Astrocyte of the hippocampus (primary cell): ENCODE data around the gene PIK3IP1.
"Not testable (repeated sequence)": the region's sequence is repeated elsewhere in the genome, so short reads cannot be mapped to it uniquely, and the experiment has no call there.

Experiments
- DNase-seq: peaks from one replicate; pipeline ENCODE4 v3.0.0; 2011; ENCODE audit warnings: low read depth, low spot score

PIK3IP1 gene

DNA sequence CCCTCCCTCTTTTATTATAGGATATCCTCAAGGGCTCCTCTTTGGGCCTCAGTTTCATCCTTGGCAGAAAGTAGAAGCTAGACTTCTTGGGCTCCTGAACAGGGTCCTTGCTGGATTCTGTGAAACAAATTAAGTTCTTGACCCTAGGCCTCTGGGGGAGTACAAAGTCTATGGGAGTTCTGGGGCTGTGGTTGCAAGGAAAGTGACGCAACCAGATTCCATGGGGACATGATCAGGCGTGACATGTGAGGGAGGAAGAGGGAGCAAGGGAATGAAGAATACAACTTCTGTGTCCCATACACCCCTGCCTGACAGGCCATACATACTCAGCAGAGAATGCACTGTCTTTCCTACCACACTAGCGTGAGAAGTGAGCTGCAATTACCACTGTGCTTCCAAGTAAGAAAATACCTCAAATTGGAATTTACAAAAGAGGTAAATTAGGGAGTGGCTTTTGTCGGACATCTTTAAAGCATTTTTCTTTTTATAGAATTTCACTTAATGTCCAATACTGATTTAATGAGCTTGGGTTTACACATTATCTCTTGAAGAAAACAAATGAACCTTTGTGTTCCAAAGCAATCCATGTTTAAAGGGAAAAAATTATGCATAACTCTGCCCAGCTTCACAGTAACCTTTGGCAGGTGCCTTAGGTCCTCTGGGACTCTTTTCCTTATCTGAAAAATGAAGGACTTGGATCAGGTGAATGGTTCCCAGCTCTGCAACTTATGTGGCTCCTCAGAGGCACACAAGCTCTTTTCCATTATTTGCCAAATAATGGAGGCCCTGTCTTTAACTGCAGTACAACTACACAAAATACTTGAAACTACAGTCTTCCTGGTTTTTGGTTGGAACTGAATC lies 41.3 kb downstream of the PIK3IP1 start:
- DNase-seq: no peak

DNA sequence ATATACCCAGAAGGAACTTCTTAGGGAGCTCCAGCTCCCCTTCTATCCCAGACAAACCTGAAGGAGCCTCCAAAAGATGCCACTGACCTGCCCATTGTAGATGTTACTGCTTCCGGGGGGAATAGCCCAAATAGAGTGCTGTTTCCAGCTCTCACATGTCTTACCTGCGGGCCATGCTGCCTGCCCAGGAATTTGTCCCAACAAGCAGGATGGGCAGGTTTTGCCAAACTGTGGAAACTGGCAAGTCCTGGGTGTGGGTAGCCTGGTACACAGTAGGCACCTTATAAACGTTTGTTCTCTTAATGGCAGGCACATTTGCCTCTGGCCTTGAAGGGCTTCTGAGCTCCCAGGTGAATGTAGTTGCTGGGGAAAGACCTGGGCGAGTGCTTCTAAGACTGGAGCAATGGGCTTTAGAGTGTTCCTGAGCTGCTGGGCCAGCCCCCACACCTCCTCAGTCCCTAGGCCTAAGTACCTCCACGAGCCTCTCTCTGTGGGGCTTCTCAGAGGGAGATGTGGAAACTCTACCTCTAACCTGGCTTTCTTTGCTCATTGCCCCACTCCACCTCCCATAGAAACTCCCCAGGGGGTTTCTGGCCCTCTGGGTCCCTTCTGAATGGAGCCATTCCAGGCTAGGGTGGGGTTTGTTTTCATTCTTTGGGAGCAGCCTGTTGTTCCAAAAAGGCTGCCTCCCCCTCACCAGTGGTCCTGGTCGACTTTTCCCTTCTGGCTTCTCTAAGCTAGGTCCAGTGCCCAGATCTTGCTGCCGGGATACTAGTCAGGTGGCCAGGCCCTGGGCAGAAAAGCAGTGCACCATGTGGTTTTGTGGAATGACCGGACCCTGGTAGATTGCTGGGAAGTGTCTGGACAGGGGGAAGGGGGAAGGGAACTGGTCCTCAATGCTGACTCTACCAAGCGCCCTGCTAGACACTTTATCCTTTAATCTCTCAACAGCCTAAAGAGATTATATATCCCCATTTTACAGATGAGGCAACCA lies 43.0 kb downstream of the PIK3IP1 start:
- peak; percentile 73 for DNase-seq

DNA sequence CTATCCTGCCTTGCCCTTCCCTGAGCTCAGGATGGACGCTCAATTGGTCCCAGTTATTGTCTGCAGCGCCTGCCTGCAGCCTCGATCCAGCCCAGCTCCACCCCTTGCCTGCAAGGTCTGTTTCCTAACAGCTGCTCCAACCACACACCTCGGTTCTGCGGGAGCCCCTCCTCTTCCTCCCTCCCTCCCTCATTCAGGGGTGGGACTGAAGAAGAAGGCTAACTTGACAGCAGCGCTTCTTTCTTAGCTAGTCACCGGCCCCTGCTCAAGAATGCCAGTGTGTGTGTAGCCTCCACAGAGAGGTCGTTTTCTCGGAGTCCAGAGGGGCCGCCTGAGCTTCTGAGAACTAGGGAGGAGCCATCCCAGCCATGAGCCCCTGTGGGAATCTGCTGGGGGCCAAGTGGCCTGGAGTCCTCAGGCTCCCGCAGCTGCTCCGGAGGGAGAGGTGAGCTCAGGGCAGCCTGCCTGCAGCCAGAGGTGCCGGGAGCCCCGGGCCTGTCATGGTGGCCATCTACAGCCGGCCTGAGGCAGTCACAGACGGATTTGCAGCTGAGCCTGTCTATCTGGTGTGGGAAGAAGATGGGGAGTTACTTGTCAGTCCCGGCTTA lies 44.0 kb downstream of the PIK3IP1 start:
- peak; percentile 95 for DNase-seq

DNA sequence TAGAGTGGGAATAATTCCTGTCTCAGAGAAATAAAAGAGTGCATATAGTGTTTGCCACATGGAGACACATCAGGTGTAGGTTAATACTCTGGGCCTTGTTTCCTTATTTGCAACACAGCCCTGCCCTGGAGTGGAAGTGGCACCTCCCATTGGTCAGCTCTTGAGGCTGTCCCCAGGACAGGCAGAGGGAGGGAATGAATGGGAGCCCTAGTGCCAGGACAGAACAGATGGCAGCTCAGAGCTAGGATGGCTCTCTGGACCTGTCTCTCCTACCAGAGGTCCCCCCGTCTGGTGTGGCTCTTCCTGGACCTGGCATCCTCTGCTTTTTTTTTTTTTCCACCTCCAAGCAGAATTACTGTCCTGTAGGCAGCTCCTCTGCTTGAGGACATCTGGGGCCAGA lies 44.6 kb downstream of the PIK3IP1 start:
- DNase-seq: no peak

DNA sequence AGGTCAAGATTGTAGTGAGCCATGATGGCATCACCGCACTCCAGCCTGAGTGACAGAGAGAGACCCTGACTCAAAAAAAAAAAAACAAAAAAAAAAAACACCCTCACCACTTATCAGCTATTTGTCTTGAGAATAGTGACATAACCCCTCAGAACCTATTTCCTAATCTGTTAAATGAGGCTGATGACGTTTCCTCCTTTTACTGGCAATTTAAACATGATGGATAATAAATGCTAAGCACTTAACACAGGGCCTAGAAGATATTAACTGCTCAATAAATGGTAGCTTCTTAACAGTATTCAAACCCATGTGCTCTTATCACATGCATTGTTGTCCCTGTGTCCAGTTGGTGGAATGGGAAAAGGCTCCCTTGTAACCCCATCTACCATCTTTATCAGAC lies 45.6 kb downstream of the PIK3IP1 start:
- DNase-seq: no peak

DNA sequence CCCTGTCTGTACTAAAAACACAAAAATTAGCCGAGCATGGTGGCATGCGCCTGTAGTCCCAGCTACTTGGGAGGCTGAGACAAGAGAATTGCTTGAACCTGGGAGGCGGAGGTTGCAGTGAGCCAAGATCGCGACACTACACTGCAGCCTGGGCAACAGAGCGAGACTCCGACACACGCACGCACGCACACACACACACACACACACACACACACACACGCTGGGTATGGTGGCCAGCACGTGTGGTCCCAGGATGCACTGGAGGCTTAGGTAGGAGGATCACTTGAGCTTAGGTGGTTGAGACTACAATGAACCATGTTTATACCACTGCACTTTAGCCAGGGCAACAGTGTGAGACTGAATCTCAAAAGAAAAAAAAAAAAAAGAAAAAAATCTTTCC lies 46.3 kb downstream of the PIK3IP1 start:
- DNase-seq: not testable (repeated sequence)

DNA sequence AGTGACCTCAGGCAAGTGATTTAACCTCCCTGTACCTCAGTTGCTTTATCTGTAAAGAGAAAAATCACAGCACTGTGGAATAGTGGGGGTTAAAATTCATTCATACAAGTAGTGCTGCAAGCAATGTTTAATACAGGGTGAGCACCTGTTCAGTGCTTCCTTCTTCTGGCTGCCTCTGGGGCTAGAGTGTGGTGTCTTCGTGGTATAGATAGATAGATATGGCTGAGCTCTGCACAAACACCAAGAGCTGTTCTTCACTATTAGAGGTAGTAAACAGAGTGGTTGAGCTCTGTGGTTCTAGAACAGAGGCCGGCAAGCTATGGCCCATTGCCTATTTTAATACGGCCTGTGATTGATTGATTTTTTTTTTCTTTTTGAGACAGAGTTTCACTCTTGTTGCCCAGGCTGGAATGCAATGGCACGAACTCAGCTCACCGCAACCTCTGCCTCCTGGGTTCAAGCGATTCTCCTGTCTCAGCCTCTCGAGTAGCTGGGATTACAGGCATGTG lies 47.3 kb downstream of the PIK3IP1 start:
- no peak for DNase-seq

DNA sequence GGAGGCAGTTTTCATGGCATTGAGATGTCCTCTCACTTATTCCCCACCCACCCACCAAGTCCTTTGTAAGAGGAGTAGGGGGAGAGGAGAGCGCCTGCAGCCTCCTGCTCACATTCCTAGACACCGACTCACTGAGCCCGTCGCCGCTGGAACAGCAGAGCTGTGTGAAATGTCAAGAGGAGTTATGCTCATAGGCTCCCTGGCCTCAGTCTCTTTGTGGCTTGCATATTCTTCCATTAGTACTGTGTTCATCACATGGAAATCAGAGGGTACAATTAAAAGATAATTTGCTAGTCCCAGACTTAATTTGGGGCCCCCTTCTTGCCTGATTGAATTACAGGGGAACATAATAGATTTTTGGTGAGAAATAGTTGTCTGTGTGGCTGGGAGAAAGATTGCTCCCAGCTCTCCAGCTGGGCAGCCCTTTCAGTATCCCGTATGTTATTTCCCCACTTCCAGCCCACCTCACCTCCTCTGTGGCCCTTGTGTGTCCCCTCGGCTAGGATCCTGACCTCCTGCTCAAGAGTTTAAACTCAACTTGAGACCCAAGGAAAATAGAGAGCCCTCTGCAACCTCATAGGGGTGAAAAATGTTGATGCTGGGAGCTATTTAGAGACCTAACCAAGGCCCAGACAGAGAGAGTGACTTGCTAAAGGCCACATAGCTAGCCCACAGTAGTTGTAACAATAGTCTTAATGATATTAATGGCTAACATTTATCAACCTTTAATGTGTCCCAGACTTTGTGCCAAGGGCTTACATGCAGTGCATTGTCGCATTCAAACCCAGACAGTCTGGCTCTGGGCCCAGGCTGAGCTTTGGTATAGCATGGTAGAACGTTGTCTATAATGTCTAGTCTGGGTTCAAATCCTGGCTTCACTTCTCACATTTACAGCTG lies 48.0 kb downstream of the PIK3IP1 start:
- peak; percentile 97 for DNase-seq

DNA sequence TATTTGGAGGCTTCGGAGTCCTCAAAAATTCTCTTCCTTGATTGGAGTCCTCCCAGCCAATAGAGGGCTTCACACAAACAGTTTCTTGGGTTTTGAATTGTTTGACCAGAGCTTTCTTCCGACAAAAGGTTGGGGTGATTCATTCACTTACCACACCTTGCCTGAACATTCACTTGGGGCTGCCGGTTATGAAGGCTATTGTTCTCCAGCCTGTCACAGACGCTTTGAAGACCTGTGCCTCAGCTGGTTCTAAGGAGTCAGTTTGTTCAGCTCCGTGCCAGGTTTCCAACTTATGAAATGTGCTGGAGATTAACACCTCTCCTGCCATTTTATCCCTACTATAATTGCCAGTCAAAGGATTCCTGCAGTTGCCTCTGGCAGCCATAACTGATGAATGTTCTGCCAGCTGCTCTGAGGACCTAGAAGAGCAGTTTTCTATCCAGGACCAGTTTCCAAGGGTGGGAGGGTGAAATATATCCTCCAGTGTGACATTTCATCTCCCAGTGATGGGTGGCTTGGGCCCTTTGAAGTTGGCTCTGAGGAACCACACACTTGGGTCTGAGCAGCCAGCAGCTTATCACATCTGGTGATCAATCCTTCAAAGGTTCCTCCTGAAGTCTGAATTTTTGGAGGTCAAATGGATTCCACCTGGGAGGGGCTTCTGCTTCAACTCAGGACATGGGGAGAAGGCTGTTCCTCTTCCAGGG lies 48.8 kb downstream of the PIK3IP1 start:
- peak; percentile 78 for DNase-seq

DNA sequence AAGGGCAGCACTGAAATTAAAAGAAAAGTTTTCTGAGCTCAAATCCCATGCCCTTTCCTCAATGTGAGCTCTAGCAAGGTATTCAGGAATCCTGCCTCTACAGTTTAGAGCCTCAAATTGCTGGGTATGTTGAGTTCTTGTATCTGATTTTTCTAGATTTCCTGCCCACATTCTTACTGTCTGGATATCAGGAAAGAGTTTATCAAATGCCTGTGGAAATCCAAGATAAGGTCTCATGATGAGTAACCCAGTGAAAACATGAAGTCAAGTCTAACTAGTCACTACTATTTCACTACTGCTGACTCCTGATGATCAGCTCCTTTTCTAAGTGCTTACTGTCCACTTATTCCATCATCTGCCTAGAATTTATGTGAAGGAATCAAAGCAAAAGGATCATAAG lies 50.4 kb downstream of the PIK3IP1 start:
- DNase-seq: peak; percentile 60

DNA sequence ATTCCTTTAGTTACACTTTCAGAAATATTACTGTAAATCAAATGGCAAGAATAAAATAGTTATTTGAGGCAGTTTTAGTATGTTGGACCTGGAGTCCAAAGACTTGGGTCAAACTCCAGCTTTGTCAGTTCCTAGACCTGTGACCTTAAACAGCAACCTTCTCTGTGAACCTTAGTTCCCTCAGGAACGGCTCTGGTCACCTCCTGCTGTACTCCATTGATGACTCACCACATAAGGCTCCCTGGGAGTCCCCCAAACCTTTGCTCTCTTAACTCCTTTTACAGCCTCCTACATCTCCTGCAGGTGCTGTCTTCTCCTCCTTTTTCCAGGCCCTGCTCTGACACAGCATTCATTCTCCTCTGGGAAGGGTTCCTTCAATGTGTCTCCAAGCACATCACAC lies 51.1 kb downstream of the PIK3IP1 start:
- peak; percentile 48 for DNase-seq

DNA sequence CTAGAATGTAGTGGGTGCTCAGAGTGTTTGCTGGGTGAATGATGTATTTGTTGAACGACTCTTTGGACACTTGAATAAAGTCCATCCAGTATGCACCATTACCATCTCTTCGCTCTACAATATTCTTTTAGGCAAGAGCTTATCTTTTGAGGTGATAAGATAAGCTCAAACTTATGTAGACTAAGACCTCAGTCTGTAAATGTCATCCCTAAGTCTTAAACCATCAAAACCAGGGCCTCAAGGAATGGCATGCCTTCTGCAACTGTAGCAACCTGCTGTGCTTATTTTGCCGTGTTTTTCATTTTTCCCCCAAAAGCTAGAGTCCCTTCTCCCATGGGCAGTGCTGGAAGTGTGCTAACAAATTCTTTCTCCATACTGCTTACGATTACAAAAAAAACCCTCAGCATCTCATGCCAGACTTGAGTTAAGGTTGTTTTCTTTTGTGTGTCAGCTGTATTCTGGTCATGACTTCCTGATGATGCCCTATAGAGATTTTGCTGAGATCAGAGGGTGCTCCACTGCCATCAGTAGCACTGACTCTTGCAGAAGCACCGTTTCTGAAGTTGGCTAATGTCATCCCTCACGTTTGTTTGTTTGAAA lies 52.4 kb downstream of the PIK3IP1 start:
- no peak for DNase-seq

DNA sequence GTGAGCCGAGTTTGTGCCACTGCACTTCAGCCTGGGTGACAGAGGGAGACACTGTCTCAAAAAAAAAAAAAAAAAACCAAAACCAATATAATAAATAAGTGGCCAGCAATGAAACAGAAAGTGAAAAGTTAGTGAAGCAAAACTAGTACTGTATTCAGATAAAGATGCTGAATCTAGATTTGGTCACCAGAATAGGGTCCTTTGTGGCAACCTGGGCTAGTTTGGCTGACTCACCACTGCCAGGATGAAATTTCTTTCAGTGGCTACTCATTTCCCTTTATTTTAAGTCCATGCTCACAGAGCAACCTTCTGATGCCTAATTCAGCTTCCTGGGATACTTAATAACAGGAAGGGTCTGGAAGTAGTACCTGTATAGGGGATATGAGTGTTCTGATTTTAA lies 54.2 kb downstream of the PIK3IP1 start:
- DNase-seq: no peak

DNA sequence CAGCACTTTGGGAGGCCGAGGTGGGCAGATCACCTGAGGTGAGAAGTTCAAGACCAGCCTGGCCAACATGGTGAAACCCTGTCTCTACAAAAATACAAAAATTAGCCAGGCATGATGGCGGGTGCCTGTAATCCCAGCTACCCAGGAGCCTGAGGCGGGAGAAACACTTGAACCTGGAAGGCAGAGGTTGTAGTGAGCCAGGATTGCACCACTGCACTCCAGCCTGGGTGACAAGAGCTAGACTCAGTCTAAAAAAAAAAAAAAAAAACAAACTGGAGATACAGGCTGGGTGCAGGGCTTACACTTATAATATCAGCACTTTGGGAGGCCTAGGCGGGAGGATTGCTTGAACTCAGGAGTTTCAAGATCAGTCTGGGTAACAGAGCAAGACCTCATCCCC lies 56.2 kb downstream of the PIK3IP1 start:
- not testable (repeated sequence) for DNase-seq

DNA sequence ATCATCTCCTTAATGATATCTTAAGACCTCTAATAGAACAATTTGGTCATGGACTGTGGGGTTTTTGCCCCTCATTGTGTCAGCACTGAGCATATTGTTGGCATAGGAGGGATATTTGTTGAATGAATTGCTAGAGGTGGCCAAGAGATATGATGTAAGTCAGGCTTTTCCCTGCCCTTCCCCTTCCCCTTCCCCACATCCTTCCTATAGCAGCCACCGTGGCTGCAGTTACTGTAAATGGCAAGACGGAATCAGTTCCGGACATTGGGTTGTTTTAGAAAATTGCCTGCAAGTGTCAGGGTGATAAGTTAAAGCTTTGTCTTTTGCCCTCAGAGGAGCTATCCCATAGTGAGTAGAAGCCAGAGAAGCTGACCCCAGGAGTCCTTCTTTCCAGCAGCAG lies 57.2 kb downstream of the PIK3IP1 start:
- no peak for DNase-seq

DNA sequence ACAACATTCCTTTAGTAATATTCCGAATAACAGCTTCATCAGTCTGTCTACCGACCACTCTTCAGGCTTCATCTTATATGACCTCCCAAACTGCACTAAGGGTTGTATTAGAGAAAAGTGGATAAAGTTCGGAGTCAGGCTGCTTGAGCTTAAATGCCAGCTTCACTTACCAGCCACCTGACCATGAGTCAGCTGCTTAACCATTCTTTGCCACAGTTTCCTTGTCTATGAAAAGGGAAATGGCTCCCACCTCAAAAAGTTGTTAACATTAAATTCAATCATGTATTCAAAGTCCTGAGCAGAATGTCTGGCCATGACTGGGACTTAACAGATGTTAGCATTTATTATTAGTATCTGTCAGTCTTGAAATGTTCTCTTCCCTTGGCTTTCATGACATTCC lies 59.3 kb downstream of the PIK3IP1 start:
- no peak for DNase-seq
